GM12875 (cell line): ENCODE results near the gene SLIT3.

ENCODE experiments used
- H3K4me3 ChIP-seq: one replicate; pipeline ENCODE4 v1.5.1; 2011; ENCODE audit warnings: low read depth, low read length, control low read depth
- TF ChIP-seq, protein P1 (sequence below): IDR thresholded peaks from 2 replicates; pipeline ENCODE4 v1.5.1; 2011; ENCODE audit warnings: low read depth, mild to moderate bottlenecking, control low read depth, inconsistent platforms, low read length, moderate library complexity, borderline replicate concordance; ENCODE audit not compliant: insufficient read depth

Gene SLIT3

DNA sequence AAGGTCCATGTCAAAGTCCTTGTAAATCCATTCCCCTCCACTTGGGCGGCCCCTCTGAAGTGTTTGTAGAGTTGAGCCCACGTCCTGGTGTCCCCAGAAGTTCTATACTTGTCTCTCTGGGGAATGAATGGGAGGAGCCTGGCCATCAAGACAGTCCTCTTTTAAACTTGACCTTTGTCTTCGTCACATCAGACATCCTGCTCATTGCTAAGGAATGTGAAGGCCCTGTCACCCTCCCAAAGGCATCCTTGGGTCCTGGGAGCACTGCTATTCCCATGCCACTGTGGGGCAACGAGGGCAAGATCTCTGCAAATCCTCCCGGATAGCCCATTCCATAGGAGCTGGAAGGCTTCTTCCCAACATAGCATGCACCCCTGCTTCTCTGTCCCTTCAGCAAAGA is 235.5 kb downstream of the SLIT3 start:
- H3K4me3 ChIP-seq, result no peak overlapping the region
- TF ChIP-seq, protein P1, sequence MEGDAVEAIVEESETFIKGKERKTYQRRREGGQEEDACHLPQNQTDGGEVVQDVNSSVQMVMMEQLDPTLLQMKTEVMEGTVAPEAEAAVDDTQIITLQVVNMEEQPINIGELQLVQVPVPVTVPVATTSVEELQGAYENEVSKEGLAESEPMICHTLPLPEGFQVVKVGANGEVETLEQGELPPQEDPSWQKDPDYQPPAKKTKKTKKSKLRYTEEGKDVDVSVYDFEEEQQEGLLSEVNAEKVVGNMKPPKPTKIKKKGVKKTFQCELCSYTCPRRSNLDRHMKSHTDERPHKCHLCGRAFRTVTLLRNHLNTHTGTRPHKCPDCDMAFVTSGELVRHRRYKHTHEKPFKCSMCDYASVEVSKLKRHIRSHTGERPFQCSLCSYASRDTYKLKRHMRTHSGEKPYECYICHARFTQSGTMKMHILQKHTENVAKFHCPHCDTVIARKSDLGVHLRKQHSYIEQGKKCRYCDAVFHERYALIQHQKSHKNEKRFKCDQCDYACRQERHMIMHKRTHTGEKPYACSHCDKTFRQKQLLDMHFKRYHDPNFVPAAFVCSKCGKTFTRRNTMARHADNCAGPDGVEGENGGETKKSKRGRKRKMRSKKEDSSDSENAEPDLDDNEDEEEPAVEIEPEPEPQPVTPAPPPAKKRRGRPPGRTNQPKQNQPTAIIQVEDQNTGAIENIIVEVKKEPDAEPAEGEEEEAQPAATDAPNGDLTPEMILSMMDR, result no peak

- H3K4me3 ChIP-seq, result no peak overlapping the region
- TF ChIP-seq, protein P1, result no peak
These were observed 236.8 kb downstream of the SLIT3 start for GRCh38 chr5:169064093-169064492.

GRCh38 chr5:169063316-169063953 is 237.5 kb downstream of the SLIT3 start:
- no peak overlapping the region for H3K4me3 ChIP-seq
- TF ChIP-seq, protein P1, result no peak

DNA sequence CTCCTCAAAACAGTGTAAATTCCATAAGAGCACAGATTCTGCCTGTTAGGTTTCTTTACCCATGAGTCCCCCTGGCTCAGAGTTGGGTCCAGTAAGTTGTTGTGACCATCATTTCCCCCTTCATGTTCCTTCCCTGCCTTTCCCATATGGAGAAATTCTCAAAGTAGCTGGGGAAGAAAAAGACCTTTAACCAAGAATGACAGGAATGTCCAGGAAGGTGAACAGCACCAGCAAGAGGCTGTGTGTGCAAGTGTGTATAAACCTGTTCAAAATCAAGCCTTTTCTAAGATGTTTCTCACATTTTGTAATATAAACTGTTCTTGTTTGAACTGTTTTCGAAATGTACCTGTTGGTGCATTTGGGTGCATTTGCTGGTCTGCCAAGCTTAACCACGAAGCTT is 238.2 kb downstream of the SLIT3 start:
- H3K4me3 ChIP-seq, result no peak overlapping the region
- TF ChIP-seq, protein P1, result no peak

DNA sequence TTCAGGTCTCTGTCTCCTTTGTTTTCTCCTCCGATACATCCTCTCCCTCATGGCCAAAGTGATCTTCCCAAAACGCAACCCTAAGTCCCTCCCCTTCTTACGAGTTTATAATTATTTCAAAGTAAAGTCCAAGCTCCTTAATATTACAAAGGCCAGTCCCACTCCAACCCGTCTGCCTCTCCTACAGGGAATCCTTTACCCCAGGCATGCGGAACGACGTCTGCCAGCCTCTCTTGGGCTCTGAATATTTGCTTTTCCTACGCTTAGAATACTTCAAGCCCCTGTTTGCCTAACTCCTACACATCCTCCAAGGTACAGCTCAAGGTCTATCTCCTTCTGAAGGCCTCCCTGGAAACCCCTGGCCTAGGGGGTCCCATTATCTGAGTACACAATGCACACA is 246.4 kb downstream of the SLIT3 start:
- TF ChIP-seq, protein P1, result no peak

GRCh38 chr5:169052207-169052606 is 248.7 kb downstream of the SLIT3 start:
- H3K4me3 ChIP-seq, result no peak overlapping the region
- TF ChIP-seq, protein P1, result no peak

More for the DNA sequence above, 246.4 kb downstream of the SLIT3 start:
- H3K4me3 ChIP-seq, result no peak overlapping the region

GRCh38 chr5:169051351-169051750 is 249.6 kb downstream of the SLIT3 start:
- TF ChIP-seq, protein P1, result no peak
- no peak overlapping the region for H3K4me3 ChIP-seq
